NOMO-1 treated with dmso at 0.1 percent for 144 hours (cell line): ENCODE data around the gene CEP112.
"Not testable (repeated sequence)": the region's sequence is repeated elsewhere in the genome, so short reads cannot be mapped to it uniquely, and the experiment has no call there.

Source experiments
- DNase-seq: peaks from one replicate; lab custom pipeline; 2025; ENCODE audit not compliant: unreplicated experiment; lab: John Stamatoyannopoulos, UW

Gene CEP112

DNA sequence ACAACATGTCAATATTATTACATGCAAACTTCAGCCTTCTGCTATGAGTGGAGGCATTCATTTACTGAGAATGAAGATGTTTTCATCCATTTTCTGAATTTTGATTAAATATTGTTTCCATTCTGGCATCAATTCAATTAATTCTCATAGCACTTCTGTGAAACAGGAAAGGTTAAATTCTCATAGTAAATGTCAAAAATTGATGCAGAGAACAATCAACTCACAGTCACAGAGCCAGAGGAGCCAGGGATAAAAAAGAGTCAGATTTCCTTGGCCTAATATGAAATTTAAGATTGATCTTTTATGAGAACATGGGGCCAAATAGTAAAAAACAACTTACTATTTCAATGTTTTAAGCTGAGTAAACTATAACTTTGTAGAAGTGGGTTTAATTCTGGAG is 446.7 kb downstream of the CEP112 start:
- no peak for DNase-seq

DNA sequence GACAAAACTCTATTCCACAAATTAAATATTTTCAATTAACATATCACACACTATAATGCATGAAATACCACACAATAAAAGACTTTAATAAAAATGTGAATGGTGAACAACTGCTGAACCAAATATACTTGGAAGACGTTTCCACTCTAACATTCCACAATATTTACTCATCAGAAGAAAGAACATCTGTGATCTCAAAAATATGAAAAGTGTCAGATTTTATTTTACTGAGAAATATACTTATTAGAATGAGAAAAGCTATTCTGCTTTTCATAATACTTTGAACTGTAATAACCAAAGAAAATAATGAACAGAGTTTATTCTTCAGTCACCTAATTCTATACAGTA is 448.7 kb downstream of the CEP112 start:
- no peak for DNase-seq

DNA sequence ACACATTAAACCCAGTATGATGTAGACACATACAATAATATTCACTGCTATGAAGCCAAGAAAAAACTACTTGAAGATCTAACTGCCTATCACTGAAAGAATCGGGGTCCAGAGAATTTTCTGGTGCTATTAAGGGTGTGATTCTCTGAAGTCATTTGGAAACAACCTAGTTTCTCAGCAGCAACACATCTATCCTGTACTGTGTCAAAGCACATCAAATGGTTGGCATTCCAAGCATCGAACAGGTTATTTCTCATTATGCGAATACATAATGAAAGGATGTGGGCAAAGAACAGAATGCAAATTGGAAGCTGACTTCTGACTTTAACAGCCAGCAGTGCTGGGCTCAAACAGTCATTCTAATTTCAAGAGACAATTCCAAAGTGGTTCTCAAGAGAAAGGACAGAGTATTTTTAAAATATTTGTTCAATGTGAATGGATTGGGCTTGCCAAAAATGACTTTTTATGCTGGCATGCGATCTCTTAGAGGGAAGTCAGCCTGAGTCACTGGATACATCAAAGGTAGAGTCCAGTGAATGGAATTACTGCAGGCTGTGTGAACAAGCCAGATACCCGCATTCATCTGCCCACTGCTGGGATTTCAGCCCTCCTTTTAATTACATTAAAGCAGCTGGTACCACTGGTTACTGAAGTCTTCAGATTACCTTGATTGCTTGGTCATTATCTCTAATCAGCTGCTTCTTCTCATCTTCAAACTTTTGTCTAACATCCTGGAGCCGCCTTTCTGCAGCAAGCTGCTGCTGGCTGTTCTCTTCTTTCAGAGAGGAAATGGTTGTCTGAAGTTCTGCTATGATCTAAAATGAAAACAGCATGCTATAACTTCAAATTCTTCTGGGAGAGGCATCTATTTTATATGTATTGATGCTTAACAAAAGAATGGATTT is 449.3 kb downstream of the CEP112 start:
- no peak for DNase-seq

DNA sequence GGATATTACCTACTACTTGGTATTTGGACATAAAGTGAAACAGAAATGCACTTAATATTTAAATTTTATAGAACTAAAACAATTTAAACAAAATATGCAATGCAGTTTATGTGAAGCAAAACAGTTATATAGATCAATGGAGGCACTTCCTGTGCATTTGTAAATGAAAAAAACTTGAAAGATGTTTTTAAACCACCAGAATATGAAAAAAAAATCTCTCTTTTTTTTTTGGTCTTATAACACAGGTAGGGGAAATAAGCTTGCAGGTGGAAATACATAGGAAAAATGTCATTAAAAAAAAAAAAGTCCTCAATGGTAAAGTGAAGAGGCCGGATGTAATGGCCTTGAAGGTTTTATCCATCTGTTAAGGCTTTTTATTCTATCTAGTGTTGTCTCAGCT is 450.2 kb downstream of the CEP112 start:
- DNase-seq, result no peak

DNA sequence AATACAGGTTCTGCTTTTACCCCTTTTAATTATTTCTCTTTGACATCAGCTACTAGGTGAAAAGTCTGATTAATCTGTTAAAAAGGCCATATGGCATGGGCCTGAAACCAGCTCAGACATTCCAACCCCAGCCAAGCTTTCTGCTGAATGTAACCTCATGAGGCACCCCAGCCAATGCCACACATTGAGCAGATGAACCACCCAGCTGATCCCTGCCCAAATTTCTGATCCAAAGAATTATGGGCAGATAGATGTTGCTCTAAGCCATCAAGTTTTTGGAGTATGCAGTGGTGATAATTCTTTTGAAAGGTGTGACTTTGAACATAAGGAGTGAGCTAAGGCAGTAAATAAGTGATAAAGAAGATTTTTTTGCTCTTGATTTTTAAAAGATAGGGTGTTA is 452.9 kb downstream of the CEP112 start:
- DNase-seq, result no peak

DNA sequence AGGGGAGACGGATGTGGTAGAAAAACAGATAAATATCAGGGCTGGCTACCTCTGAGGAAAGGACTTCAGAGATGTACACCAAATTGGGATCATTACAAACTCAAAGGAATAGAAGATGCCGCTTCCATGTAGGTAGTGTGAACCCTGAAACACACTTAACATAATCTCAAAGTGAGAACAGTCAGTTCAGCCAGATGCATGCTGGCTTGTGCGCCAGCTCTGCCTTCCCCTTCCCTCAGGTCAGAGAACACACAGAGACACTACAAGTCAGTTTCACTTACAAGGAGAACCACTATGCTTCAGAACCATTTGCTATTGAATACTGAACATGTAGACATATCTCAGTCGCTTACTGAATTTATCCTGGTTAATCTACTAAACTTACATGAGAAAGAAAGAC is 454.5 kb downstream of the CEP112 start:
- no peak for DNase-seq

DNA sequence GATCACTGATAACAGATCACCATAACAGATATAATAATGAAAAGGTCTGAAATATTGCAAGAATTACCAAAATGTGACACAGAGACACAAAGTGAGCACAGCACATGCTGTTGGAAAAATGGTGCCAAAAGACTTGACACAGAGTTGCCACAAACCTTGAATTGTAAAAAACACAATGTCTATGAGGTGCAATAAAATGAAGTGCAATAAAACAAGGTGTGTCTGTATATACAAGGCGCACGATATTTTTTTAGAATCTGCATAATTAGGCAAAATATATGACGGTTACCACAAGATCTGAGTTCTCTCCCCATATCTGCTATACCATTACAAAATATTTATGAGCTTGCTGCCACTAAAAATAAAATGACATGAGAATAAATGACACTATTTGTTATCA is 458.6 kb downstream of the CEP112 start:
- no peak for DNase-seq

DNA sequence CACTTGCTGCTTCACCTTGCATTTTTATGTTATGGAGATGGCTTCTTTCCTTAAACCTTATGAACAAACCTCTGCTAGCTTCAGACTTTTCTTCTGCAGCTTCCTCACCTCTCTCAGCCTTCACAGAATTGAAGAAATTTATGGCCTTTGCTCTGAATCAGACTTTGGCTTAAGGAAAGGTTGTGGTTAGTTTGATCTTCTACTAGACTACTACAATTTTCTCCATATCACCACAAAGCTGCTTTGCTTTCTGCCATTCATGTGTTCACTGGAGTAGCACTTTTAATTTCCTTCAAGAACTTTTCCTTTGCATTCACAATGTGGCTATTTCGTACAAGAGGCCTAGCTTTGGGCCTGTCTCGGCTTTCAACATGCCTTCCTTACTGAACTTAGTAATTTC is 459.3 kb downstream of the CEP112 start:
- DNase-seq, result not testable (repeated sequence)

DNA sequence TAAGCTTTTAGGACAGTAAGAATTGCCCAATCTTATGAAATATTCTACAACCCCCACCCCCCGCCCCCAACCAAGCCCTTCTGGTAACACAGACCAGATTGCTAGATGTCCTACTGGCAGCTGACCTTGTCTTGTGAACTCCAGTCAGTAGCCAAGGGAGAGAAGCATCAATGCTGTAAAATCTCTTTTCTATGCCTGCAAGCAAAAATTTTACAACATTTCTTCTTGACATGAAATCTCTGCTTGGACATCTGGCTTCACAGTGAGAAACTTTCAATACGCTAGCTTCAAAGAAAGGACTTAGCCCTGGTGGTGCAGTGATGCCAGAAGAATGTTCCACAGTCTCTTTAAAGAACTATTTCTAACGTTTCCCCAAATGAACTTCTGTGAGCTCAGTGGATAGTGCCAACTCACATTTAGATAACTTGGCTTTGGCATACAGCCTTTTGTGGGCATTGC is 461.2 kb downstream of the CEP112 start:
- no peak for DNase-seq

DNA sequence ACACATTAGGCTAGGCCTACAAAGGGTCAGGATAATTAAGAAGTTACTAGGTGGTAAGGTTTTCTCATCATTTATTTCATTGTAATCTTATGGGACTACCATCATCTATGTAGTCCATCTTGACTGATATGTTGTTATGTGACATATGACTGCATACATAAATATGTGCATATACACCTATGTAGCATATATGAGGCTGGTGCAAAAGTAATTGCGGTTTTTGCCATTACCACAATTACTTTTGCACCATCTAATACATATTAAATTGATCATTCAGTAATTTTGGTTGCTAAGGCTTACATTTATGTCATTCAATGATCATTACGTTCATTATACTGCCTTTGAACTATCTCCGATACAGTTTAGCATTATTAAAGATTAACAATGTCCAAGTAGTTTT is 462.7 kb downstream of the CEP112 start:
- no peak for DNase-seq

DNA sequence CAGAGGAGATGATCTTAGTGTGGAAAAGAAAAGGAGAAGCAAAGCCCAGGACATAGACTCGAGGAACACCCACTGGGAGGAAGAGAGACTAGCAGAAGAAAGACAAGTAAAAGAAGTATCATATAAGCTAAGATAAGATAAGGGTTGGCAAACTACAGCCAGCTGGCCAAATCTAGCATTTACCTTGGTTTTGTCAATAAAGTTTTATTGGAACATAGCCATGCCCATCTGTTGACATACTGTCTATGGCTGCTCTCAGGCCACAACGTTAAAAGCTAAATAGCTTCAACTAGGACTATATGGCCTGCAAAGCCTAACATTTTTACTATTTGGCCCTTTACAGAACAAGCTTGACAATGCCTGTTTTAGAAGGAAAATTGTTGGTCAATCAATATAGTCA is 464.1 kb downstream of the CEP112 start:
- no peak for DNase-seq

DNA sequence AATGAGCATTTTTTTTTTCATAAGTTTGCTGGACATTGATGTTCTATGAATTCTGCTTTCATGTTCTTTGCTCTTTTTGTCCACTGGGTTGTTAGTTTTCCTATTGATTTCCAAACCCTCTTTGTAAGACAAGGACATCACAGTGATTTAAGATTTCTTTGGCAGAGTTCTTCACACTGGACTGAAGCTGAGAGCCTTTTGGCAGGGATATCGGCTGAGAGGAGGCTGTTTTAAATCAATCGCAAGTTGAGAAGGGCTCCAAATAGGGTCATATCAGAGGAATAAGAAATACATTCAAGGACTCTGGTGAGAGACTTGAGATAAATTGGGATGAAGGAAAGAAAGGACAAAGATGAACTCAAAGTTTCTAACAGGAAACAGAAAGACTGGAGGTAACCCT is 464.7 kb downstream of the CEP112 start:
- no peak for DNase-seq

DNA sequence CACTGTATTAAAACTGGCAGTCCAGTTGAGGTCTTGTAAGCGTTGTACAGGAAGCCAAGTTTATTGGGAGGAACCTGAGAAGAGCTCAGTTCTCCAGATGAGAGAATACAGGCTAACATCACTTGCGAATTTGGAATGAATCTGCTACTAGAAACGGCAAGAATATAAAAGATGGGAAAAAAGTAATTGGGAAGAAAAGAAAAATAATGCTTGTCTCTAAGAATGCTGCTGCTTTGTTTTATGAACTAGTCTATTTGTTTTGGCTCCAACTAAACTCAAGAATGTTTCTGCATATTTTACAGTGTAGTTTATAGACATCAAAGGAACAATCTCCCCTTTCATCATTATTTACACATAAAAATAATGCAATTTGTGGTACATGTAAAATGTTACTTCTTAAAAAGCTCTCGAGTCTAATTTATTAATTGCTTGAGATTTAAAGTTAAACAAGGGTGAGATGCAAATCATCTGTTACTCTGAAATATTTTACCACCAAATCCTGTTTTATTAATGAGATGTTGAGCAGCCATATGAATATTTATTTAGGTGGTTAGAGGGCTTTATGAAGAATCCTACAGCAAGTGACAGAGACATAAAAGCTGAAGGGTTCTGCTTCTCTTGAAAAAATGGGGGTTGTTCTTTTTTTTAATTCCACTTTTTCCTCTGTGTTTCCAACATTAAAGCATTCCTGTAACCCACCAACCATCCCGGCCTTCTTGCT is 468.3 kb downstream of the CEP112 start:
- DNase-seq, result no peak

DNA sequence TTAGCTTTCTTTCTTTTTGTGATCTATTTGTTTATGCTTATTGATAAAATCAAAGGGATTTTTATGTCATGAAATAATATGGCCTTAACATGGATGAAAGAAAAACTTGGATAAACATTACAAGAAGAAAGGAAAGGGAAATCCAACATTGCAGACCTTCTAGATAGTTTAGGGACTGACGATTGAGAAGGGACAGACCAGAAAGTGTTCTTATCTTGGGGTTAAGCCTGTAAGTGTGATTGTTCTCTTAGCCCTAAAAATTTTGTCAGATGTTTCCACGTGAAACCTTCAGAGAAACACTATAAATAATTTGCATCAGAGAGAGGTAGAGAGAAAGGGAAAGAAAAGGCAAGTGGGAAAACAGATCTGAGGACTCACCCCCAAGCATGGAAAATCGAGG is 473.3 kb downstream of the CEP112 start:
- no peak for DNase-seq

DNA sequence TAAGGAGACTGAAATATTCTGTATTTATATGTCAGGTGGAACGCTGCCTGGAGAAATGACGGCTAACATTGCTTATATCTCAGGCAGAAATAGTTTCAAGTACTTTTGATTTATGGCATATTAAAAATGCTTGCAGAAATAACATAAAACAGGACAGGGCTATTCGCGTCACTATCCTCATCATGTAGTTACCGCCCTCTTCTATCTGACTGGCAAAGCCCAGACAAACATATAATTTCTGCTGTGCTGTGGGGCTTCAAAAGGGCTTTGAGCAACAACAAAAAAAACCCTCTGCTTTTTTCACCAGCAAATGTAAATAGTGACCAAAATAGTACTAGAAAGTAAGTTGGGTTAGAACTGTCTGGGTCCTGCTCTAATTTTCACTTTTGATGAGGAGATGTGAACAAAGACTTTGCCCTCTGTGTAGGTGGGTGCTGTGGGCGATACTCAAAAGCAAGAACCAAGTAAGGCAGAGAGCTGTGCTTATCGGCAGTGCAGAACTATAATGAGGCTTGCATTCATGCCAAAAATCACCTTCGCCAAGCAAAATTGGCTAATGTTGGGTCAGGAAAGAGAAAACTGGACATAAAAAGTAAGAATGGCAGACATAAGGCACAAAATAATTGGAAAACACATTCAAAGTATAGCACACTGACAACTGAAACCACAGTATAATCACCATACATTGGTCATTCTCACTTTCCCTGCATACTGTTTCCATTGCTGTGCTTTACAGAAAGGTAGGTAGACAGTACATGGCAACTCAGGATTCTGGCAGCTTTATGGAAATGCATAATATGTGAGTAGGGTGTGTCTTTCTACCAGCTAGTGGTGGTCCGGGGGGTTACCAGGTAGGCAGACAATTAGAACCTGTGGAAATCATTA is 479.3 kb downstream of the CEP112 start:
- DNase-seq, result no peak

DNA sequence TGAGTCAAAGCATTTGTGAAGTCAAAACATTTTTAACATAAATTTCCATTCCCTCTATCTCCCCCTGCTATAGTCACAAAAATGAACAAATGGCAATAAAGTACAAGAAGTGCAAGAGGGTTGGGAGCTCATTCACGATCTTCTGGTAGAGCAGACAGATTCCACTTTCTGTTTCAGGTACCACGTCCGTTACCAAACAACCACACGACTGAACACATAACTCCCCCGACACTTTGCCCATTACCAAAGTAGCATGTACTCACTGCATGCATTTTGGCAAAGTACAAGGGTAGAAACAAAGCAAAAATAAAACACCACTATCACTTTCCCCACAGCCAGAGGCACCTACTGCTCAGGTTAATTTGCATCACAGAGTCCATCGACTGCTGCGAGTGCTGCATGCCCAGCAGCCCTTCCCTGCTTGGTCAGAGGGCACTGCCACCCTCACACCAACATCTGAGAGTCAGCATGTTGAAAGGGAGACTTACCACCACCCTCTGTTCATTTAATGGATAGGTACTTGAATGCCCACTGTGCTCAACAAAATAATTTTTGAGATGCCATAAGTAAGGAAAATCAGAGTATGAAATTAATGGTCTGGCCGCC is 480.2 kb downstream of the CEP112 start:
- DNase-seq, result no peak

DNA sequence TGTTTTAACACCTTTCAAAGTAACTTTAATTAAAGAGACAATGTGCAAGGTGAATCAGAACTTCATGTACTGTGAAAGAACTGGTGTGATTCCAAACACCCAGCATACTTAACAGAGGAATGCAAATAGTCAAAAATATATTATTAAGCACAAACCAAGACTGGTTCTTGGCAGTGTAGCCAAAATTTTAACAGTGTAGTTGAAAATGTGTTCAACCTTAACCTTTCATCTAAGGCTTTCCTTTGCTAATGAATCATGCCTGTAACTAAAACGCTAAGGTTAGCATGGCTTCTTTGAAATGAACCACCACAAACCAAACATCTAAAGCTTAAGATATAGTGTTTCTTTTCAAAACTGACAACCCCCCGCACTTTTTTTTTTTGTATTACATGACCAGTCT is 484.2 kb downstream of the CEP112 start:
- DNase-seq, result no peak

DNA sequence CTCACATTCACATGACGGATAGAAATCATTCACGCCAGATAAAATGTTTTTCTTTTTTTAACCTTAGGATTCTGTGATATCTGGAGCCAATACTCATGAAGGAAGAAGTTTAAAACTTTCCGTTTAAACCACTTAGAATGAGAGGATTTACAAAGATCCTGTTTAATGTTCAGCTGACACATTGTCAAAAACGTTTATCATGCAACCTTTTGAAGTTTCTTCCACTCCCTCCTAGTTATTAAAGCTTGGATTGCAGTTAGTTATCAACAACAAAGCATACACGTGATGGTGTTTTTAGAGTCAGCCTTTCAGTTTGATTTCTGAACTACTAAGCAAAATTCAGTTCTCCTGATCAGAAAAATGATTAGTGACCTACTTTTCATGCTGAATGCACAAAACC is 487.2 kb downstream of the CEP112 start:
- DNase-seq, result no peak

DNA sequence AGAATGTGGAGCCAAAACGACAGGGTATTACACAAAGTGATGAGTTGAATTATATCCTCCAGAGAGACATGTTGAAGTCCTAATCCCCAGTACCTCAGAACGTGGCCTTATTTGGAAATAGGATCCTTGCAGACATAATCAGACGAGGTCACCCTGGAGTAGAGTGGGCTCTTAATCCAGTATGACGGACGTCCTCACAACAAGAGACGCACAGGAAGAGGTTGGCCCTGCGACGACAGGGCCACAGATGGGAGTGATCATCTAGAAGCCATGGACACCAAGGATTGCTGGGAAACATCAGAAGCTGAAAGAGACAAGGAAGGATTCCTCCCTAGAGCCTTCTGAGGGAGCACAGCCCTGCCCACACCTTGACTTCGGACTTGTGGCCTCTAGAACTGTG is 488.0 kb downstream of the CEP112 start:
- DNase-seq, result no peak

DNA sequence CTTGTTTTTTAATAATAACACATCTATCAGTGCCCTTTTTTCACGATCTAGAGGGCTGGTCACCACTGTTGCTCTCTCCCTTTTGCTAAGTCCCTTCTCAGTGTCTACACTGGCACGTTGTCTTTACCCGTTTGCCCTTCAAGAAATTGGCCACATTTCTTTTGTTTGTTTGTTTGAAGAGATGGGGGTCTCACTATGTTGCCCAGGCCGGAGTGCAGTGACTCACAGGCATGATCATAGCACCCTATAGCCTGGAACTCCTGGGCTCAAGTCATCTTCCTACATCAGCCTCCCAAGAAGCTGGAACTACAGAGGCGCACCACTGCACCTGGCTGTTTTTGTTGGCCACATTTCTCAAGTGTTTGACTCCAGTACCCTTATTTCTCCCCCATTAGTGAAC is 492.5 kb downstream of the CEP112 start:
- no peak for DNase-seq
